T-cell (primary cell): ENCODE results near the gene UNC13D. TPM values are rescaled to one million over a fixed set of nuclear protein-coding genes. Genes with fewer than 3 reads are reported as not detected.

Experiments used
- ATAC-seq, 4 experiments: fragments of 200-7000 bp in 3 of 4; fragments of 150-1000 bp in 1 of 4; cut with Tn5 transposase; replicated peaks in 1 of 4; 1 replicate in 3 of 4; 2 replicates in 1 of 4; pipeline ENCODE4 v1.10.0; 2021; ENCODE audit warnings: moderate library complexity in 3 of 4, mild to moderate bottlenecking in 2 of 4, moderate number of reproducible peaks in 1 of 4
- CTCF ChIA-PET, 2 donors: fragments of 300-600 bp; sonication (Branson Sonifier 250); formaldehyde crosslinking; loops; one replicate each; lab custom pipeline; 2022; ENCODE audit warnings: antibody characterized with exemption in 2 of 2; lab: Charles Lee
- POLR2A ChIA-PET, 2 donors: fragments of 300-600 bp; sonication (Branson Sonifier 250); formaldehyde crosslinking; loops; one replicate each; lab custom pipeline; 2022; ENCODE audit warnings: antibody characterized with exemption in 2 of 2; lab: Charles Lee
- DNase-seq, 35 experiments: peaks; one replicate each; pipeline versions ENCODE4 v3.0.0 to v3.0.0-alpha.2; 2013 to 2023
- H3K27ac ChIP-seq: one replicate; pipeline ENCODE4 v1.5.1; 2013; ENCODE audit warnings: low read length
- H3K27me3 ChIP-seq, 2 experiments: replicated peaks in 1 of 2; 1 replicate in 1 of 2; 2 replicates in 1 of 2; pipeline versions ENCODE4 v1.6.1 to v1.7.0; 2013; ENCODE audit warnings: low read length in 1 of 2, mixed read lengths in 1 of 2; ENCODE audit not compliant: control insufficient read depth in 2 of 2, insufficient read depth in 2 of 2; ENCODE audit errors: extremely low read depth in 1 of 2
- H3K36me3 ChIP-seq, 2 donors: 1 replicate in 1 of 2; 2 replicates in 1 of 2; pipeline versions ENCODE4 v1.6.1 to v1.7.0; 2013; ENCODE audit warnings: low read length in 1 of 2; ENCODE audit not compliant: control insufficient read depth in 2 of 2, insufficient read depth in 1 of 2; ENCODE audit errors: extremely low read depth in 1 of 2
- H3K4me1 ChIP-seq, 2 experiments: 1 replicate in 1 of 2; 2 replicates in 1 of 2; pipeline versions ENCODE4 v1.6.1 to v1.7.0; 2013; ENCODE audit warnings: low read length in 2 of 2, mixed read lengths in 1 of 2; ENCODE audit not compliant: insufficient read depth in 2 of 2, control insufficient read depth in 1 of 2; ENCODE audit errors: extremely low read depth in 1 of 2
- H3K4me3 ChIP-seq, 2 donors: 1 replicate in 1 of 2; 2 replicates in 1 of 2; pipeline versions ENCODE4 v1.5.1 to v1.7.0; 2013; ENCODE audit warnings: mild to moderate bottlenecking in 2 of 2, low read length in 1 of 2, moderate library complexity in 1 of 2; ENCODE audit not compliant: control insufficient read depth in 1 of 2; ENCODE audit errors: extremely low read depth in 1 of 2
- H3K9me3 ChIP-seq: 2 replicates; pipeline ENCODE4 v1.7.0; 2013
- H3K27ac Mint-ChIP-seq, 2 donors: one replicate each; pipeline ENCODE4 v1.8.0; 2020 to 2021; ENCODE audit warnings: mild to moderate bottlenecking in 2 of 2, mixed read lengths in 2 of 2
- H3K27me3 Mint-ChIP-seq, 2 donors: one replicate each; pipeline ENCODE4 v1.8.0; 2021 to 2022; ENCODE audit warnings: mixed read lengths in 2 of 2
- H3K36me3 Mint-ChIP-seq: one replicate; pipeline ENCODE4 v1.8.0; 2021; ENCODE audit warnings: mixed read lengths
- H3K4me1 Mint-ChIP-seq, 3 donors: one replicate each; pipeline ENCODE4 v1.8.0; 2020 to 2022; ENCODE audit warnings: mixed read lengths in 3 of 3, mild to moderate bottlenecking in 1 of 3
- H3K4me3 Mint-ChIP-seq, 3 donors: one replicate each; pipeline ENCODE4 v1.8.0; 2020 to 2022; ENCODE audit warnings: mild to moderate bottlenecking in 3 of 3, mixed read lengths in 3 of 3, moderate library complexity in 3 of 3
- H3K9me3 Mint-ChIP-seq, 3 donors: one replicate each; pipeline ENCODE4 v1.8.0; 2020 to 2022; ENCODE audit warnings: mixed read lengths in 3 of 3
- WGBS: methylation state at CpG from one replicate; pipeline ENCODE4 v1.1.5; 2013; ENCODE audit warnings: missing lambda C conversion rate; ENCODE audit not compliant: insufficient coverage; 5-methylcytosine and 5-hydroxymethylcytosine counted together
- total RNA-seq, 35 experiments: library from RNA in 6 of 35; stranded (reverse) in 6 of 35; fragments of 120-200 nt in 1 of 35; gene quantifications; one replicate each; pipeline versions ENCODE4 v1.2.1 to v1.2.4 and lab custom pipeline; 2013 to 2026

UNC13D gene
- total RNA-seq, 5 donors from 2014 or later (not counting 1 experiment from before 2014, with no cell fraction given): 148 to 191 (median 180) TPM

DNA sequence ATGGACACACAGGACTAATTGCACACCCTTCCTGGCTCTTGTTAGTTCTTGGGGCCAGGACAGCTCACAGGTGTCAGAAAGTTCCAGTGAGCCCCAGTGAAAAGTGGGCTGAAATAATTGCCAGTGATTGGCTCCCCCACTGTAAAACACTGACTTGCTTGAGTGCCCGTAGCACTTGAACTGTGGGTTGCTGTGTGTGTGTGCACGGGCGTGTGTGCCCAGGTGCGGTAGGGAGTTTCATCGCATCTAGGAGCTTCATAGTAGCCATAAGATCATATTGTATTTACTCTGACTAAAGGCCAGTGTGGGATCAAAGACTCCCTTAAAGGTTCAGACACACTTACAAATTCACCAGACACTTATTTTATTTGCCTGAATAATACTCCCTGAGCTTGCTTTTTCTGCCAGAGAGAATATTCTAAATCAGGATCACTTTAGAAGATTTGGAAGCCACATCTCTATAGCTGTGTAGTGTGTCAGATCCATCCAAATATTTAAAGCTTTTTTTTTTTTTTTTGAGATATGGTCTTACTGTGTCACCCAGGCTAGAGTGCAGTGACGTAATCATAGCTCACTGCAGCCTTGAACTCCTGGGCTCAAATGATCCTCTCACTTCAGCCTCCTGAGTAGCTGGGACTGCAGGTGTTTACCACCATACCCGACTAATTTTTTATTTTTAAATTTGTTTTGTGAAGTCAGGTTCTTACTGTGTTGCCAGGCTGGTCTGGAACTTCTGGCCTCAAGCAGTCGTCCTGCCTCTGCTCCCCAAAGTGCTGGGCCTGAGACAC lies 48.2 kb downstream of the UNC13D start:
- ATAC-seq (no peak), DNase-seq (no peak)
- Histone ChIP-seq H3K4me3 (no peak overlapping the region), H3K27me3 (no peaks in the 10 kb centered on the region), H3K27ac (no peak overlapping the region), H3K4me1 (peaks cover 0 to 2% of the 10 kb centered on the region in 2 experiments), H3K9me3 (no peaks in the 10 kb centered on the region), H3K36me3 (peaks cover 0 to 41% of the 10 kb centered on the region in 2 donors)
- Mint-ChIP-seq H3K36me3 (peaks cover 17% of the 10 kb centered on the region), H3K27me3 (no peaks in the 10 kb centered on the region), H3K27ac (no peak overlapping the region), H3K4me3 (no peak overlapping the region), H3K9me3 (no peaks in the 10 kb centered on the region), H3K4me1 (peaks cover 13 to 36% (median 28%) of the 10 kb centered on the region in 3 donors)
- POLR2A ChIA-PET: interaction anchor here (0.6 to 0.7 kb wide), 6 partner anchors 8 to 1344 kb away, joined by 3 to 7 read pairs (median 4); no protein-coding TSS in a partner anchor
- CTCF ChIA-PET: interaction anchor here in 1 of 2 donors (1.2 kb wide), 1 partner anchor 10 kb away, joined by 4 read pairs; no protein-coding TSS in a partner anchor
- 100% methylated on average over 4 of the region's 8 CpGs for WGBS

DNA sequence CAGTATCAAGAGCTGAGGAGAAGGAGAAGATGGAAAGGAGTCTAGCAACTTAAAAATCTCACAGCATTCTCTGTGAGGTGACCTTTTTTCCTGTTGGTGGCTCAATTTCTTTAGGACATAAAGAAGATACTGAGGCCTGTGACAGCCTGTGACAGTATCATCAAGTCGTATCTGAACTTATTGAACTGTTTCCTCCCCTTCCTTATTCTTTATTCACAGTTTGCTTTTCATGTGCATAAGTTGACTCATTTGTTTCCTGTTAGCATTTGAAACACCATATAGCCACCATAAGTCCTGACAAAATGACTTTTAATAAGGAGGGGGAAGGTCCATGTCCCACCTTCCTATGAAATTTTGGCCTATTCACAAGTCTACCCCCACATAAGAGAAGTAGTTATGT lies 50.7 kb downstream of the UNC13D start:
- POLR2A ChIA-PET: no interaction called here
- peaks cover 15 to 39% (median 34%) of the 10 kb centered on the region in 3 donors for H3K4me1 Mint-ChIP-seq
- CTCF ChIA-PET: no interaction called here
- H3K9me3 Mint-ChIP-seq: no peaks in the 10 kb centered on the region
- no CpG with 5 or more reads among the region's 1 CpG for WGBS
- Histone ChIP-seq H3K36me3 (peaks cover 0 to 30% of the 10 kb centered on the region in 2 donors), H3K27ac (no peak overlapping the region), H3K4me3 (no peak overlapping the region), H3K4me1 (peaks cover 0 to 2% of the 10 kb centered on the region in 2 experiments), H3K27me3 (no peaks in the 10 kb centered on the region), H3K9me3 (no peaks in the 10 kb centered on the region)
- peak overlapping the region; percentile 24 to 57 for H3K27ac Mint-ChIP-seq
- peaks cover 13% of the 10 kb centered on the region for H3K36me3 Mint-ChIP-seq
- DNase-seq: no peak
- no peak overlapping the region for H3K4me3 Mint-ChIP-seq
- H3K27me3 Mint-ChIP-seq: no peaks in the 10 kb centered on the region
- ATAC-seq: no peak

DNA sequence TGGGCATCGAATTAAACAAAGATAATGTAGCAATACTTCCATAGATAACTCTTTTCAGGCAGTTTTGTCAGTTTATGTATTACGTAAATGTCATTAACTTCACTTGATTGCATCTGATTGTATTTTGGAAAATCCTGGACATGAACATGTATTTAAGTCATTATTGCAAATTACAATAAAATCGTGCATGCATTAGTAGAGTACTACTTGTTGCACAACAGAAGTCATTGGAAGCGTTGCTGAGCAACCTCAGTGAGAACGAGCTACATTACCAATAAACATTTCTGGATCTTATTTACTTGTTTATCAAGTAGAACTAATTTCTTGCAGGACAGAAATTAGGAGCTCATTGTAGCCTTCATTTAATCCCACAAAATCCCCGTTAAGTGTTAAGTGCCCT lies 53.0 kb downstream of the UNC13D start:
- peaks cover 26 to 48% (median 47%) of the 10 kb centered on the region in 3 donors for H3K4me1 Mint-ChIP-seq
- ATAC-seq: no peak
- no peaks in the 10 kb centered on the region for H3K9me3 ChIP-seq
- H3K27ac Mint-ChIP-seq: no peak overlapping the region
- H3K36me3 Mint-ChIP-seq: peaks cover 9% of the 10 kb centered on the region
- DNase-seq: no peak
- H3K27ac ChIP-seq: no peak overlapping the region
- no peak overlapping the region for H3K4me3 Mint-ChIP-seq
- no peaks in the 10 kb centered on the region for H3K27me3 ChIP-seq
- H3K9me3 Mint-ChIP-seq: no peaks in the 10 kb centered on the region
- no CpG with 5 or more reads among the region's 6 CpGs for WGBS
- H3K4me3 ChIP-seq: no peak overlapping the region
- POLR2A ChIA-PET: interaction anchor here in 1 of 2 donors (0.5 to 0.9 kb wide), 3 partner anchors 8 to 442 kb away, joined by 3 to 5 read pairs (median 3); partner anchors contain the start of gene WBP2
- CTCF ChIA-PET: interaction anchor here (0.6 to 1.0 kb wide), 3 partner anchors 11 to 215 kb away, joined by 3 read pairs; a partner anchor contains a TSS
- H3K36me3 ChIP-seq: peaks cover 0 to 23% of the 10 kb centered on the region in 2 donors
- no peaks in the 10 kb centered on the region for H3K27me3 Mint-ChIP-seq
- H3K4me1 ChIP-seq: peaks cover 10 to 14% of the 10 kb centered on the region in 2 experiments

DNA sequence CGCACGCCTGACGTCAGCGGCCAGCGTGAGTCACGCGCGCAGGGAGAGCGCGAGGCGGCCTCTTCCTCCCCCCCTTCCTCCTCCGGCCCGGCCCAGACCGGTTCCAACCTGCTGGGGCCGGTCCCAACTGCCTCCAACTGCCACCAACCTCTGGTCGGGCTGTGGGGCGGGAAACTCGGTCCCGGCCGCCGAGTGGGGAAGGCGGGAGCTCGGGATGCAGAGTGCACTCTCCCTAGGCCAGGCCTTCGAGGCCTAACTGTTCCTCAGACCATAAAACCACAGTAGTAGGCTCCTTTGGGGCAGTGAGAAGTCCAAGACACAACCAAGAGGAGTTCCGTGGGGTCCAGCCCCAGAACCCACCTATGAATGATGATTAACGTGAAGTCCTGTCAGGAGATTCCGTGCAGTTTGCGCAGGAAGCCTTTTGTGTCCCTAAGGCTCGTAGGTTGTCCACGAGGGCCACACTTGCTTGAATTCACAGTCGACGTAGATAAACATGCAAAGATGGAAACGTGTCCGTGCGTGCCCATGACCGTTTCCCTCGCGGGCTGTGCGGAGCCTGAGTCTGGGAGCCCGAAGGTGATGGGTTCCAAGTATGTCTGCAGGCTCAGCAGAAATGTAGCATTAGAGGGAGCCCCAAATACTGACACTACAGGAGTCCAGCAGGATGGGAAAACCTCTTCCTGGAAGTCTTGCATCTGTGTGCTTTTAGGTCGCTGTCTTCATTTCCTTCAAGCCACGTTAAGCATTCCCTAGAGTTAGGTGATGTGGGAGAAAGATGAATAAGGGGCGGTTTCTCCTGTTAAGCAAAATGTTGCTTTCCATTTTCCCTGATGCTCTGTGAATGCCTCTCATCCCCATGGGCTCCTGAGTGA lies 59.0 kb downstream of the UNC13D start:
- CTCF ChIA-PET: interaction anchor here (0.5 to 1.3 kb wide), 7 partner anchors 11 to 156 kb away, joined by 3 to 11 read pairs (median 3); partner anchors contain the start of gene WBP2 (in 1 of the 2)
- Histone ChIP-seq H3K27ac (peak overlapping the region; percentile 100), H3K4me3 (peak overlapping the region; percentile 3 to 75), H3K36me3 (no peaks in the 10 kb centered on the region), H3K27me3 (no peaks in the 10 kb centered on the region), H3K9me3 (no peaks in the 10 kb centered on the region), H3K4me1 (peaks cover 27 to 42% of the 10 kb centered on the region in 2 experiments)
- WGBS: 1% methylated on average over 34 of the region's 43 CpGs
- POLR2A ChIA-PET: interaction anchor here in 1 of 2 donors (0.6 to 1.6 kb wide), 6 partner anchors 9 to 279 kb away, joined by 4 to 20 read pairs (median 9); partner anchors contain the start of gene WBP2
- DNase-seq (peak in 6 of 35 experiments; percentile 15 to 89 (median 57)), ATAC-seq (peak in 3 of 4 experiments; percentile 76 to 79 (median 76))
- no peaks in the 10 kb centered on the region for H3K27me3 Mint-ChIP-seq
- no peaks in the 10 kb centered on the region for H3K9me3 Mint-ChIP-seq
- H3K4me1 Mint-ChIP-seq: peaks cover 46 to 54% (median 52%) of the 10 kb centered on the region in 3 donors
- no peaks in the 10 kb centered on the region for H3K36me3 Mint-ChIP-seq
- H3K27ac Mint-ChIP-seq: peak overlapping the region; percentile 99 to 100
- H3K4me3 Mint-ChIP-seq: peak overlapping the region; percentile 81 to 91 (median 87)

DNA sequence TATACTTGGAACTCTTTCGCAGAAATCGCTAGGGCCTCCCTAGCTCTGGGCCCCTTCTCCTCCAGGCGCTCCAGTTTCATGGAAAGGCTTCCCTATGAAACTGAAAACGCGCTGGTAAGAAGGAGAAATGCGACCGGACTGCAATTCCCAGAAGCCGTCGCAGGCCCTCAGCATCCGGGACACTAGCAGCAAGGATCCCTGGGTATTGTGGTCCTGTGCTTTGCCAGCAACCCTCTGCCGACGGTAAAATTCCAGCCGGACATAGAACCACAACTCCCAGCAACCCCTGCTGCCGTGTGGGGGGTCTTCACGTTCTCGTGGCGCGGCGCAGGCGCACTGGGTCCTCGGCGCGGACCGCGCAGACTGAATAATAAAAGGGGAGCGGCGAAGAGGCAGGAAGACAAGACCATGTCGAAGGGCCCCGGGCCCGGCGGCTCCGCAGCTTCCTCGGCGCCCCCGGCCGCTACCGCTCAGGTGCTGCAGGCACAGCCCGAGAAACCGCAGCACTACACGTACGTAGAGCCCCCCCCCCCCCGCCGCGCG lies 59.7 kb downstream of the UNC13D start, which contains the start of gene UNK:
Gene UNK (plus strand): TSS at position 334 of the 543 bp plus-strand sequence. CDS start 75 bp downstream, at position 409.
- Mint-ChIP-seq H3K4me1 (peaks cover 50 to 60% (median 57%) of the 10 kb centered on the region in 3 donors), H3K27ac (peak within 1 kb of the TSS; percentile 99 to 100), H3K36me3 (peaks cover 2% of the 10 kb centered on the region), H3K27me3 (peaks cover 0 to 1% of the 10 kb centered on the region in 2 donors), H3K9me3 (no peaks in the 10 kb centered on the region), H3K4me3 (peak within 1 kb of the TSS; percentile 81 to 91 (median 87))
- POLR2A ChIA-PET: interaction anchor here in 1 of 2 donors (0.6 to 1.2 kb wide), 6 partner anchors 10 to 480 kb away, joined by 3 to 20 read pairs (median 8); partner anchors contain the start of gene WBP2
- peak within 1 kb of the TSS; percentile 75 to 82 for H3K4me3 ChIP-seq
- no peaks in the 10 kb centered on the region for H3K27me3 ChIP-seq
- H3K27ac ChIP-seq: peak within 1 kb of the TSS; percentile 100
- H3K9me3 ChIP-seq: no peaks in the 10 kb centered on the region
- CTCF ChIA-PET: interaction anchor here (0.5 to 2.1 kb wide), 9 partner anchors 11 to 1582 kb away, joined by 3 to 11 read pairs (median 4); partner anchors contain the start of gene GALK1 (in 1 of the 2)
- under 1% methylated on average over 40 of the region's 45 CpGs for WGBS
- ATAC-seq (peak; percentile 75 to 82 (median 79)), DNase-seq (peak; percentile 89 to 98 (median 95))
- H3K4me1 ChIP-seq: peaks cover 27 to 42% of the 10 kb centered on the region in 2 experiments
- no peaks in the 10 kb centered on the region for H3K36me3 ChIP-seq
